DND-41 (cell line): ENCODE results near the gene NIPAL3.

Experiments used
- ATAC-seq: fragments of 200-7000 bp; cut with Tn5 transposase; 3 replicates; pipeline ENCODE4 v1.9.1; 2021; ENCODE audit warnings: low read depth; ENCODE audit not compliant: insufficient read depth
- DNase-seq: peaks from one replicate; pipeline ENCODE4 v3.0.0-alpha.2; 2020
- H2AFZ ChIP-seq: 2 replicates; pipeline ENCODE4 v1.6.0; 2012; ENCODE audit warnings: low read depth, low read length
- H3K27ac ChIP-seq: 2 replicates; pipeline ENCODE4 v1.5.1; 2012; ENCODE audit warnings: low read length, inconsistent platforms
- H3K27me3 ChIP-seq: fragments of 200-600 bp; sonication (generic); 2 replicates; pipeline ENCODE4 v1.6.0; 2012; ENCODE audit warnings: low read length, mild to moderate bottlenecking, inconsistent platforms; ENCODE audit not compliant: insufficient read depth, poor library complexity
- H3K36me3 ChIP-seq: 2 replicates; pipeline ENCODE4 v1.5.1; 2012; ENCODE audit warnings: low read length, inconsistent platforms; ENCODE audit not compliant: insufficient read depth
- H3K4me1 ChIP-seq: 2 replicates; pipeline ENCODE4 v1.5.1; 2012; ENCODE audit warnings: mild to moderate bottlenecking, low read length; ENCODE audit not compliant: insufficient read depth
- H3K4me2 ChIP-seq: 2 replicates; pipeline ENCODE4 v1.6.0; 2012; ENCODE audit warnings: mild to moderate bottlenecking, moderate library complexity, low read length, inconsistent platforms; ENCODE audit not compliant: insufficient read depth
- H3K4me3 ChIP-seq, 2 experiments: fragments of 200-600 bp in 1 of 2; shearing (Covaris generic) in 1 of 2; 2 replicates each; pipeline ENCODE4 v1.5.1; 2012 to 2016; ENCODE audit warnings: inconsistent platforms in 2 of 2, low read length in 2 of 2, mild to moderate bottlenecking in 2 of 2, low read depth in 1 of 2, moderate library complexity in 1 of 2
- H3K79me2 ChIP-seq: 2 replicates; pipeline ENCODE4 v1.6.0; 2012; ENCODE audit warnings: low read length, inconsistent platforms; ENCODE audit not compliant: insufficient read depth
- H3K9ac ChIP-seq: 2 replicates; pipeline ENCODE4 v1.6.0; 2012; ENCODE audit warnings: low read depth, mild to moderate bottlenecking, inconsistent platforms, low read length, moderate library complexity
- H3K9me3 ChIP-seq: 2 replicates; pipeline ENCODE4 v1.5.1; 2012; ENCODE audit warnings: low read length, moderate library complexity, mild to moderate bottlenecking, inconsistent platforms; ENCODE audit not compliant: insufficient read depth, severe bottlenecking
- H4K20me1 ChIP-seq: 2 replicates; pipeline ENCODE4 v1.6.0; 2012; ENCODE audit warnings: low read length; ENCODE audit not compliant: insufficient read depth
- EZH2 ChIP-seq: IDR thresholded peaks from 3 replicates; pipeline ENCODE4 v1.6.1; 2012; ENCODE audit warnings: borderline replicate concordance, low read depth, mild to moderate bottlenecking, moderate library complexity, low read length, inconsistent platforms; ENCODE audit not compliant: severe bottlenecking
- TF ChIP-seq, protein P1 (sequence below): IDR thresholded peaks from 2 replicates; pipeline ENCODE4 v1.5.1; 2012; ENCODE audit warnings: borderline replicate concordance, low read length, moderate library complexity, mild to moderate bottlenecking; ENCODE audit not compliant: poor library complexity, severe bottlenecking; ENCODE audit errors: extremely low read depth

The NIPAL3 gene

DNA sequence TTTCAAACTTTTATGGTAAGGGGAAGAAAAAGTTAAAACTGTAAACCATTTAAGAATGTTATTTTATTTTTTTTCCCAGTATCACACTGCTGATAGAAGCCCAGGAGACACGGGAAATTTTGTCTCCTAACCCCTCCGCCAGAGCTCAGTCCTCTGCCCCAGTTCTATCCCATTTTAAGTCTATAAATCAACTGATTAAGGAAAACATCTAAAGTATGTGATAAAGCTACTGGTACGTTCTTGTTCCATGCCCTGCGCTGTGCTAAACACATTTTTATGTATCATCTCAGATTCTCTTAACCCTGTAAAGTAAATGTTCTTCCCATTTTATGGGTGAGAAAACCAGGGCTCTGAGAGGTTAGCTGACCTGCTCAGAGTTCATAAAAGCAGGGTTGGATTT lies 34.7 kb downstream of the NIPAL3 start:
- Histone ChIP-seq H3K79me2 (no peaks in the 10 kb centered on the region), H4K20me1 (no peaks in the 10 kb centered on the region), H3K4me1 (no peaks in the 10 kb centered on the region), H3K4me3 (no peak overlapping the region), H3K27ac (no peak overlapping the region), H3K9me3 (no peaks in the 10 kb centered on the region), H3K4me2 (no peak overlapping the region), H3K9ac (no peak overlapping the region), H3K27me3 (no peaks in the 10 kb centered on the region), H2AFZ (no peak overlapping the region), H3K36me3 (peaks cover 8% of the 10 kb centered on the region; the same call in 1 of the 2 replicates)
- DNase-seq (no peak), ATAC-seq (no peak)
- no peak for TF ChIP-seq EZH2
- TF ChIP-seq, protein P1, sequence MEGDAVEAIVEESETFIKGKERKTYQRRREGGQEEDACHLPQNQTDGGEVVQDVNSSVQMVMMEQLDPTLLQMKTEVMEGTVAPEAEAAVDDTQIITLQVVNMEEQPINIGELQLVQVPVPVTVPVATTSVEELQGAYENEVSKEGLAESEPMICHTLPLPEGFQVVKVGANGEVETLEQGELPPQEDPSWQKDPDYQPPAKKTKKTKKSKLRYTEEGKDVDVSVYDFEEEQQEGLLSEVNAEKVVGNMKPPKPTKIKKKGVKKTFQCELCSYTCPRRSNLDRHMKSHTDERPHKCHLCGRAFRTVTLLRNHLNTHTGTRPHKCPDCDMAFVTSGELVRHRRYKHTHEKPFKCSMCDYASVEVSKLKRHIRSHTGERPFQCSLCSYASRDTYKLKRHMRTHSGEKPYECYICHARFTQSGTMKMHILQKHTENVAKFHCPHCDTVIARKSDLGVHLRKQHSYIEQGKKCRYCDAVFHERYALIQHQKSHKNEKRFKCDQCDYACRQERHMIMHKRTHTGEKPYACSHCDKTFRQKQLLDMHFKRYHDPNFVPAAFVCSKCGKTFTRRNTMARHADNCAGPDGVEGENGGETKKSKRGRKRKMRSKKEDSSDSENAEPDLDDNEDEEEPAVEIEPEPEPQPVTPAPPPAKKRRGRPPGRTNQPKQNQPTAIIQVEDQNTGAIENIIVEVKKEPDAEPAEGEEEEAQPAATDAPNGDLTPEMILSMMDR, result no peak

DNA sequence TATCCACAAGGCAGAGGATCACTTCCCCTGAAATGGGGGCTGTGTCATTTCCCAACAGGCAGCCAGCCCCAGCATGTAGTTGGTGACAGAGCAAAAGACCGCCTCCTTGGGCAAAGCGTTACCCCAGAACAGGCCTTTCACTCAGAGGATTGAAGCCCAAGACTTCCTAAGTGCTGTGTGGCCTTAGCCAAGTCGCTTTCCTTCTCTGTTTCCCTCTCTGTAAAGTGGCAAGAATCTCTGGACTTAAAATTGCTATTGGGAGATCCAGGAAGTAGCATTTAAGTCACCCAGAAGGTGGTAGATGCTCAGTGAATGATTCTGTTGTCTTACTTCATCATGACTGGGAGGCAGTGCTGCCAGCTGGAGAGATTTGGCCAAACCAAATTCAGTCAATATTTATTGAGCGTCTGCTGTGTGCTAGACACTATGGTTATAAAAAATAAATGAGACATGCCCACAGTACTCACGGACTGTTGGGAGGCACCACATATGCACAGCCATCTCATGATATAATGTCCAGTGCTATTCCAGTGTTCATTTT lies 35.3 kb downstream of the NIPAL3 start:
- Histone ChIP-seq H3K27ac (no peak overlapping the region), H3K4me1 (no peaks in the 10 kb centered on the region), H3K9ac (no peak overlapping the region), H4K20me1 (no peaks in the 10 kb centered on the region), H3K9me3 (no peaks in the 10 kb centered on the region), H3K27me3 (no peaks in the 10 kb centered on the region), H3K79me2 (no peaks in the 10 kb centered on the region), H2AFZ (no peak overlapping the region), H3K4me3 (no peak overlapping the region), H3K36me3 (peaks cover 7% of the 10 kb centered on the region; the same call in 1 of the 2 replicates), H3K4me2 (no peak overlapping the region)
- TF ChIP-seq EZH2, result no peak
- TF ChIP-seq, protein P1, result no peak
- ATAC-seq, result no peak
- no peak for DNase-seq

- no peaks in the 10 kb centered on the region for H4K20me1 ChIP-seq
- no peaks in the 10 kb centered on the region for H3K4me1 ChIP-seq
- H3K9me3 ChIP-seq, result no peaks in the 10 kb centered on the region
- no peak overlapping the region for H3K27ac ChIP-seq
- no peaks in the 10 kb centered on the region for H3K27me3 ChIP-seq
- ATAC-seq (no peak), DNase-seq (no peak)
- H3K4me3 ChIP-seq, result no peak overlapping the region
- H2AFZ ChIP-seq, result no peak overlapping the region
- TF ChIP-seq, protein P1, result no peak
- TF ChIP-seq EZH2, result no peak
- H3K9ac ChIP-seq, result no peak overlapping the region
- no peak overlapping the region for H3K4me2 ChIP-seq
- H3K36me3 ChIP-seq, result peaks cover 11% of the 10 kb centered on the region
- no peaks in the 10 kb centered on the region for H3K79me2 ChIP-seq
Observed at GRCh38 chr1:24451746-24452145, 36.1 kb downstream of the NIPAL3 start.
